H9 (cell line): ENCODE results near the gene PMIS2. TPM values are rescaled to one million over a fixed set of nuclear protein-coding genes. Genes with fewer than 3 reads are reported as not detected.

ENCODE experiments used
- DNase-seq: peaks from one replicate; pipeline ENCODE4 v3.0.0-alpha.2; 2017
- H2AFZ ChIP-seq: one replicate; pipeline ENCODE4 v1.6.1; 2013; ENCODE audit warnings: mild to moderate bottlenecking, low read length, control low read depth, moderate library complexity
- H2AK5ac ChIP-seq: 2 replicates; pipeline ENCODE4 v1.6.1; 2013; ENCODE audit warnings: low read length, control low read depth, mixed read lengths; ENCODE audit not compliant: insufficient read length
- H2BK120ac ChIP-seq: one replicate; pipeline ENCODE4 v1.6.1; 2013; ENCODE audit warnings: low read depth, mild to moderate bottlenecking, low read length, control low read depth, inconsistent platforms; ENCODE audit not compliant: poor library complexity, severe bottlenecking
- H2BK12ac ChIP-seq: 2 replicates; pipeline ENCODE4 v1.6.1; 2013; ENCODE audit warnings: low read length, control low read depth, mixed read lengths, low read depth; ENCODE audit not compliant: insufficient read length
- H2BK15ac ChIP-seq: 2 replicates; pipeline ENCODE4 v1.6.1; 2013; ENCODE audit warnings: low read depth, low read length, control low read depth
- H2BK20ac ChIP-seq: one replicate; pipeline ENCODE4 v1.6.1; 2013; ENCODE audit warnings: low read depth, mild to moderate bottlenecking, low read length, control low read depth, inconsistent platforms; ENCODE audit not compliant: poor library complexity, severe bottlenecking
- H2BK5ac ChIP-seq: 2 replicates; pipeline ENCODE4 v1.6.1; 2013; ENCODE audit warnings: low read length, control low read depth, mixed read lengths; ENCODE audit not compliant: insufficient read length
- H3K14ac ChIP-seq: 2 replicates; pipeline ENCODE4 v1.6.1; 2013; ENCODE audit warnings: low read length, control low read depth; ENCODE audit not compliant: insufficient read depth
- H3K18ac ChIP-seq: 2 replicates; pipeline ENCODE4 v1.6.1; 2013; ENCODE audit warnings: low read depth, mild to moderate bottlenecking, mixed read lengths, low read length, control low read depth; ENCODE audit not compliant: insufficient read length
- H3K23ac ChIP-seq: 2 replicates; pipeline ENCODE4 v1.6.1; 2013; ENCODE audit warnings: low read length, control low read depth, mixed read lengths, low read depth; ENCODE audit not compliant: insufficient read length
- H3K23me2 ChIP-seq: 2 replicates; pipeline ENCODE4 v1.6.1; 2013; ENCODE audit warnings: low read depth, mild to moderate bottlenecking, mixed read lengths, low read length, control low read depth; ENCODE audit not compliant: insufficient read length, poor library complexity, severe bottlenecking
- H3K27ac ChIP-seq: 2 replicates; pipeline ENCODE4 v1.5.1; 2013; ENCODE audit warnings: low read length, control low read depth, mixed read lengths, low read depth; ENCODE audit not compliant: insufficient read length
- H3K27me3 ChIP-seq: 2 replicates; pipeline ENCODE4 v1.6.1; 2013; ENCODE audit warnings: low read length, control low read depth, inconsistent platforms; ENCODE audit not compliant: insufficient read depth
- H3K4ac ChIP-seq: 2 replicates; pipeline ENCODE4 v1.6.1; 2013; ENCODE audit warnings: low read depth, mild to moderate bottlenecking, control low read depth, inconsistent platforms, low read length, moderate library complexity
- H3K4me1 ChIP-seq: 2 replicates; pipeline ENCODE4 v1.6.1; 2013; ENCODE audit warnings: low read length, control low read depth, inconsistent platforms; ENCODE audit not compliant: insufficient read depth
- H3K4me2 ChIP-seq: 2 replicates; pipeline ENCODE4 v1.6.1; 2013; ENCODE audit warnings: low read length, control low read depth, mixed read lengths; ENCODE audit not compliant: insufficient read length, insufficient read depth
- H3K56ac ChIP-seq: 2 replicates; pipeline ENCODE4 v1.6.1; 2013; ENCODE audit warnings: low read depth, mild to moderate bottlenecking, mixed read lengths, low read length, control low read depth; ENCODE audit not compliant: insufficient read length
- H3K79me1 ChIP-seq: 2 replicates; pipeline ENCODE4 v1.6.1; 2013; ENCODE audit warnings: low read depth, mild to moderate bottlenecking, moderate library complexity, low read length, control low read depth, inconsistent platforms; ENCODE audit not compliant: insufficient read depth, poor library complexity, severe bottlenecking
- H3K79me2 ChIP-seq: 2 replicates; pipeline ENCODE4 v1.6.1; 2013; ENCODE audit warnings: low read length, control low read depth, inconsistent platforms; ENCODE audit not compliant: insufficient read depth
- H3K9ac ChIP-seq: 2 replicates; pipeline ENCODE4 v1.6.1; 2013; ENCODE audit warnings: low read length, control low read depth, mixed read lengths; ENCODE audit not compliant: insufficient read length; ENCODE audit errors: extremely low read depth
- H3K9me3 ChIP-seq: one replicate; pipeline ENCODE4 v1.6.1; 2013; ENCODE audit warnings: low read depth, low read length, inconsistent platforms; ENCODE audit not compliant: control insufficient read depth
- H3T11ph ChIP-seq: one replicate; pipeline ENCODE4 v1.6.1; 2013; ENCODE audit warnings: mild to moderate bottlenecking, low read length, control low read depth, inconsistent platforms
- H4K20me1 ChIP-seq: one replicate; pipeline ENCODE4 v1.6.1; 2013; ENCODE audit not compliant: control insufficient read depth, insufficient read length, insufficient read depth
- H4K5ac ChIP-seq: 2 replicates; pipeline ENCODE4 v1.6.1; 2013; ENCODE audit warnings: low read depth, mild to moderate bottlenecking, mixed read lengths, low read length, control low read depth; ENCODE audit not compliant: insufficient read length
- H4K8ac ChIP-seq: replicated peaks from 2 replicates; pipeline ENCODE4 v1.6.1; 2013; ENCODE audit warnings: low read length, control low read depth, mixed read lengths, low read depth; ENCODE audit not compliant: insufficient read length
- H4K91ac ChIP-seq: 2 replicates; pipeline ENCODE4 v1.6.1; 2013; ENCODE audit warnings: low read depth, mild to moderate bottlenecking, moderate library complexity, mixed read lengths, low read length, control low read depth; ENCODE audit not compliant: insufficient read length
- H3K27ac Mint-ChIP-seq, 3 experiments: 2 replicates in 2 of 3; 3 replicates in 1 of 3; pipeline ENCODE4 v1.8.0; 2020 to 2021; ENCODE audit warnings: mixed read lengths in 3 of 3, mild to moderate bottlenecking in 1 of 3, moderate library complexity in 1 of 3
- H3K27me3 Mint-ChIP-seq: 2 replicates; pipeline ENCODE4 v1.8.0; 2021; ENCODE audit warnings: low read depth, mild to moderate bottlenecking, moderate library complexity, mixed read lengths
- H3K36me3 Mint-ChIP-seq, 3 experiments: 2 replicates in 2 of 3; 3 replicates in 1 of 3; pipeline ENCODE4 v1.8.0; 2020 to 2021; ENCODE audit warnings: low read depth in 3 of 3, mixed read lengths in 3 of 3; ENCODE audit not compliant: insufficient read depth in 1 of 3
- H3K4me1 Mint-ChIP-seq, 2 experiments: 2 replicates each; pipeline ENCODE4 v1.8.0; 2020; ENCODE audit warnings: mixed read lengths in 2 of 2
- H3K4me3 Mint-ChIP-seq, 2 experiments: 2 replicates in 1 of 2; 3 replicates in 1 of 2; pipeline ENCODE4 v1.8.0; 2020 to 2021; ENCODE audit warnings: mild to moderate bottlenecking in 2 of 2, mixed read lengths in 2 of 2, moderate library complexity in 1 of 2
- H3K9me3 Mint-ChIP-seq, 2 experiments: 2 replicates in 1 of 2; 3 replicates in 1 of 2; pipeline ENCODE4 v1.8.0; 2020; ENCODE audit warnings: mild to moderate bottlenecking in 2 of 2, mixed read lengths in 2 of 2, moderate library complexity in 1 of 2
- WGBS: extraction: QIAGEN DNeasy Blood & Tissue Kit; methylation state at CpG from one replicate; pipeline ENCODE4 v1.1.7; 2013; ENCODE audit warnings: missing lambda C conversion rate, low lambda C conversion rate, mixed read lengths; ENCODE audit not compliant: insufficient read length; ENCODE audit errors: extremely low coverage; 5-methylcytosine and 5-hydroxymethylcytosine counted together
- total RNA-seq: library from RNA; stranded (reverse); gene quantifications from 2 replicates; pipeline ENCODE4 v1.2.1, GENCODE V29; 2021
- TF ChIP-seq, protein P1 (sequence below): fragments of 200-600 bp; sonication (generic); conservative IDR thresholded peaks from 3 replicates; pipeline ENCODE4 v1.8.0; 2021; ENCODE audit warnings: antibody characterized with exemption, mild to moderate bottlenecking

The PMIS2 gene
- total RNA-seq, 1 experiment from 2014 or later = not detected

- H4K5ac ChIP-seq = no peak overlapping the region
- no peak overlapping the region for H2AFZ ChIP-seq
- H2BK5ac ChIP-seq = no peak overlapping the region
- peaks cover 5% of the 10 kb centered on the region; the same call in 1 of the 2 replicates for H3K79me2 ChIP-seq
- TF ChIP-seq, protein P1, sequence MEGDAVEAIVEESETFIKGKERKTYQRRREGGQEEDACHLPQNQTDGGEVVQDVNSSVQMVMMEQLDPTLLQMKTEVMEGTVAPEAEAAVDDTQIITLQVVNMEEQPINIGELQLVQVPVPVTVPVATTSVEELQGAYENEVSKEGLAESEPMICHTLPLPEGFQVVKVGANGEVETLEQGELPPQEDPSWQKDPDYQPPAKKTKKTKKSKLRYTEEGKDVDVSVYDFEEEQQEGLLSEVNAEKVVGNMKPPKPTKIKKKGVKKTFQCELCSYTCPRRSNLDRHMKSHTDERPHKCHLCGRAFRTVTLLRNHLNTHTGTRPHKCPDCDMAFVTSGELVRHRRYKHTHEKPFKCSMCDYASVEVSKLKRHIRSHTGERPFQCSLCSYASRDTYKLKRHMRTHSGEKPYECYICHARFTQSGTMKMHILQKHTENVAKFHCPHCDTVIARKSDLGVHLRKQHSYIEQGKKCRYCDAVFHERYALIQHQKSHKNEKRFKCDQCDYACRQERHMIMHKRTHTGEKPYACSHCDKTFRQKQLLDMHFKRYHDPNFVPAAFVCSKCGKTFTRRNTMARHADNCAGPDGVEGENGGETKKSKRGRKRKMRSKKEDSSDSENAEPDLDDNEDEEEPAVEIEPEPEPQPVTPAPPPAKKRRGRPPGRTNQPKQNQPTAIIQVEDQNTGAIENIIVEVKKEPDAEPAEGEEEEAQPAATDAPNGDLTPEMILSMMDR = no peak
- H3K79me1 ChIP-seq = no peaks in the 10 kb centered on the region
- no peaks in the 10 kb centered on the region for H3K27me3 Mint-ChIP-seq
- H2AK5ac ChIP-seq = no peak overlapping the region
- H4K91ac ChIP-seq = no peak overlapping the region
- H3K4me2 ChIP-seq = no peak overlapping the region
- no peak overlapping the region for H3T11ph ChIP-seq
- no peak overlapping the region for H3K27ac Mint-ChIP-seq
- peaks cover 29 to 33% of the 10 kb centered on the region in 2 experiments for H3K4me1 Mint-ChIP-seq
- no peak overlapping the region for H3K56ac ChIP-seq
- H3K4ac ChIP-seq = no peak overlapping the region
- H3K18ac ChIP-seq = no peak overlapping the region
- no peak overlapping the region for H4K8ac ChIP-seq
- H2BK120ac ChIP-seq = no peak overlapping the region
- no peak overlapping the region for H3K9ac ChIP-seq
- no peak overlapping the region for H2BK20ac ChIP-seq
- H3K27ac ChIP-seq = no peak overlapping the region
- no peaks in the 10 kb centered on the region for H3K9me3 Mint-ChIP-seq
- no peaks in the 10 kb centered on the region for H3K27me3 ChIP-seq
- H3K14ac ChIP-seq = no peak overlapping the region
- no peak overlapping the region for H3K23ac ChIP-seq
- peaks cover 6% of the 10 kb centered on the region; the same call in 1 of the 2 replicates for H3K4me1 ChIP-seq
- H4K20me1 ChIP-seq = no peaks in the 10 kb centered on the region
- peak overlapping the region; percentile 95 to 97 for H3K4me3 Mint-ChIP-seq
- no CpG with 5 or more reads among the region's 15 CpGs for WGBS
- peaks cover 13% of the 10 kb centered on the region for H3K23me2 ChIP-seq
- peaks cover 23 to 60% (median 45%) of the 10 kb centered on the region in 3 experiments; a peak in 6 of 7 replicates for H3K36me3 Mint-ChIP-seq
- no peak overlapping the region for H2BK12ac ChIP-seq
- H3K9me3 ChIP-seq = no peaks in the 10 kb centered on the region
- DNase-seq = no peak
- no peak overlapping the region for H2BK15ac ChIP-seq
Observed at GRCh38 chr19:35543280-35544109, 42.5 kb upstream of the PMIS2 start.
